ENCODE results near the gene DOK5. TPM values are rescaled to one million over a fixed set of nuclear protein-coding genes. Genes with fewer than 3 reads are reported as not detected.
"Not testable (repeated sequence)": the region's sequence is repeated elsewhere in the genome, so short reads cannot be mapped to it uniquely, and the experiment has no call there.

DOK5 gene
- polyA plus RNA-seq, 1 donor, result 3.0 TPM

DNA sequence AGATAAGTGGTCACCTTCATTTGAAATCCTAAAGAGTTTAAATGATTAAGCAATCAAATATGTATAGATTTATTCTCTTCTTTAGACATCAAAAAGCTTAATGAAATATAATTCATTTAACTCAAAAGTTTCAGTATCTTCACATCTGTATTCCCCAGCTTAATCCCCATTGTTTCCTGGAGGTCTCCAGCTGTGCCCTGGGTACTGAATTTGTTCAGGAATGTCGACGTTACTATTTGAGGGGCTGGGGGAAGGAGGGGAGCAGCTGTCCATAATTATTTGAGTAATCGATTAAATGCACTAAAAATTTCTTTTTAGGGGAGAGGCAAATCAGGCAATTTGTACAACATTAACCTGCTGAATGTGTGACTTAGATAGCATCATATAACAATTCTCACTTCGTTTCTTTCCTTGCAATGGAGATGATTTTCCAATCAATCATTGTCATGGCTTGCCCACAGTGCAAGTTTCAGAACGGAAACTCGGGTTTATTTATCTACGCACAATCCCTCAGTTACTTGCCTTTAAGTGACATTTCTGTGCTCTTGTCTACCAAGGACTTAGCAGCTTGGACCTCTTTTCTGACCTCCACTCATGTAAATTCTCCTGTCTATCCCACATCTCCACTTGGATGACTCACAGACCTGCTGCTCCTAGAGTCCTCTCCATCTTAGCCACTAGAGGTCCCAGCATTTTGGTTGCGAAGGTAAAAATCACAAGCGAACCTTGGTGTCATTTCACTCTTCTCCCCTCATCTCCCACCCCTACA lies 3.9 kb downstream of the DOK5 start:
- no peak for DNase-seq
- no peak overlapping the region for H3K4me3 ChIP-seq (ENCODE audit: low read length)

DNA sequence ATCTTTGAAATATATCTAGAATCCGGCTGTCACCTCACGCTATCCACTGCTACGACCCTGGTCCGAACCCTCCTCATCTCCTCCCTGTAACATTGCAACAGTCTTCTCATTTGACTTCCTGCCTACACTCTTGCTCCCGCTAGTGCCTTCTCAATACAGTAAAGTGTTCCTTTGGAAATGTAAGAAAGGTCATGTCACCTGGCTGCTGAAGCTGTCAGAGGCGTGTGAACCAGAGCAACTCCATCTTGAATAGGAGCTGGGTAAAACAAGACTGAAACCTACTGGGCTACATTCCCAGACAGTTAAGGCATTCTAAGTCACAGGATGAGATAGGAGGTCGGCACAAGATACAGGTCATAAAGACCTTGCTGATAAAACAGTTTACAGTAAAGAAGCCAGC lies 4.5 kb downstream of the DOK5 start:
- not testable (repeated sequence) for DNase-seq; H3K36me3 ChIP-seq (ENCODE audit: control insufficient read depth, insufficient read depth, low read length); H3K27ac ChIP-seq (ENCODE audit: low read length); H3K4me1 ChIP-seq (ENCODE audit: control insufficient read depth, insufficient read depth, low read length); H3K4me3 ChIP-seq (ENCODE audit: low read length); H3K9me3 ChIP-seq (ENCODE audit: control insufficient read depth, low read depth, low read length)
- WGBS (ENCODE audit: insufficient coverage, low lambda C conversion rate), result no CpG with 5 or more reads among the region's 7 CpGs
- H3K27me3 ChIP-seq (ENCODE audit: control insufficient read depth, insufficient read depth, low read length), result peaks cover 28% of the 10 kb centered on the region

More for the DNA sequence above, 3.9 kb downstream of the DOK5 start:
- no CpG with 5 or more reads among the region's 9 CpGs for WGBS (ENCODE audit: insufficient coverage, low lambda C conversion rate)
- Histone ChIP-seq H3K36me3 (ENCODE audit: control insufficient read depth, insufficient read depth, low read length) (no peaks in the 10 kb centered on the region), H3K9me3 (ENCODE audit: control insufficient read depth, low read depth, low read length) (no peaks in the 10 kb centered on the region), H3K27me3 (ENCODE audit: control insufficient read depth, insufficient read depth, low read length) (peaks cover 35% of the 10 kb centered on the region), H3K27ac (ENCODE audit: low read length) (no peak overlapping the region), H3K4me1 (ENCODE audit: control insufficient read depth, insufficient read depth, low read length) (no peaks in the 10 kb centered on the region)

DNA sequence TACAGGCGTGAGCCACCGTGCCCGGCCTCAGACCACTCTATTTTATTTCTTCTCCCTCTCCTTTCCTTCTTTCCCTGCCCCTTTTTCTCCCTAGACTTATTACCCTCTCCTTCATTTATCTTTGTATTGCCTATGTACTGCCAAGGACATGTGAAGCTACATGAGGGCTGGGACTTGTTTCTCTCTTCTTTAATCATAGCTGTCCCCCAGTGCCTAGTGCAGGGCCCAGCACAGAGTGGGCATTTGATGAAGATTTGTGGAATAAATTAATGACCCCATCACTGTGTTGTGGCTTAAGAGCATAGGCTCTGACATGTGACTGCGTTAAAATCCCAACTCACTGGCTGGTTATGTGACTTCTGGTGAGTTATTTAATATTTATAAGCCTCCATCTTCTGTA lies 6.0 kb downstream of the DOK5 start:
- peaks cover 18% of the 10 kb centered on the region for H3K27me3 ChIP-seq (ENCODE audit: control insufficient read depth, insufficient read depth, low read length)
- no peak overlapping the region for H3K4me3 ChIP-seq (ENCODE audit: low read length)
- WGBS (ENCODE audit: insufficient coverage, low lambda C conversion rate), result no CpG with 5 or more reads among the region's 4 CpGs
- H3K27ac ChIP-seq (ENCODE audit: low read length), result no peak overlapping the region
- H3K36me3 ChIP-seq (ENCODE audit: control insufficient read depth, insufficient read depth, low read length), result no peaks in the 10 kb centered on the region
- DNase-seq, result no peak
- H3K4me1 ChIP-seq (ENCODE audit: control insufficient read depth, insufficient read depth, low read length), result no peaks in the 10 kb centered on the region
- H3K9me3 ChIP-seq (ENCODE audit: control insufficient read depth, low read depth, low read length), result no peaks in the 10 kb centered on the region

DNA sequence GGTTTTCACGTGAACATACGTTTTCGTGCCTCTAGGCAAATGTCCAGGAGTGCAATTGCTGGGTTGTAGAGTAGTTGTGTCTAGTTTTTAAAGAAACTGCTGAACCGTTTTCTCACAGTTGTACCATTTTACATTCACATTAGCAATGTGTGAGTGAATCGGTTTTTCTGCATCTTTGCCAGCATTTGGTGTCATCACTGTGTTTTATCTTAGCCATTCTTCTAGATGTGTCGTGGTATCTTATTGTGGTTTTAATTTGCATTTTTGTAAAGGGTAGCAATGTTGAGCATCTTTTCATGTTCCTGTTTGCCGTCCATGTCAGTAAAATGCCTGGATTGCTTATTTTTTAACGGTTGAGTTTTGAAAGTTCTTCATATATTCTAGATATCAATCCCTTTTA lies 10.2 kb downstream of the DOK5 start:
- 96% methylated on average over 3 of the region's 8 CpGs for WGBS (ENCODE audit: insufficient coverage, low lambda C conversion rate)
- H3K4me3 ChIP-seq (ENCODE audit: low read length), result no peak overlapping the region

DNA sequence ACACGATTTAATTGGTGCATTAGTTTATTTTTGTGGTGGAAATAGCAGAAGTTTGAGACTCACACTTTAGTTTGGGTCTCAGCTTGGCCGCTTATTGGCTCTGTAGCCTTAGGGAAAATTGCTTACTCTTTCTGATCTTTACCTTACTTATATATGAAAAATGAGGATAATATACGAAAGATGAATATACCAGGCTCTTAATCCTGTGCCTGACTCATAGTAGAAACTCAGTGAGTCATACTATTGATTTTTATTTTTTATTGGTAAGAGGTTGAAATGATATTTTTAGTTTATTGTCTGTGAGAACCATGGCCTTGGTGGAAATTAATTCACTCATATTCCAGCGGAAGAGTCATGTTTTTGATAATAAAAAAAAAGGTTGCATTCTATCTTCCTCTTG lies 11.2 kb downstream of the DOK5 start:
- Histone ChIP-seq H3K4me3 (ENCODE audit: low read length) (no peak overlapping the region), H3K9me3 (ENCODE audit: control insufficient read depth, low read depth, low read length) (no peaks in the 10 kb centered on the region), H3K4me1 (ENCODE audit: control insufficient read depth, insufficient read depth, low read length) (no peaks in the 10 kb centered on the region), H3K36me3 (ENCODE audit: control insufficient read depth, insufficient read depth, low read length) (no peaks in the 10 kb centered on the region), H3K27ac (ENCODE audit: low read length) (no peak overlapping the region), H3K27me3 (ENCODE audit: control insufficient read depth, insufficient read depth, low read length) (no peaks in the 10 kb centered on the region)
- no peak for DNase-seq
- 95% methylated on average over 3 of the region's 4 CpGs for WGBS (ENCODE audit: insufficient coverage, low lambda C conversion rate)

More for the DNA sequence above, 10.2 kb downstream of the DOK5 start:
- no peaks in the 10 kb centered on the region for H3K4me1 ChIP-seq (ENCODE audit: control insufficient read depth, insufficient read depth, low read length)
- no peak overlapping the region for H3K27ac ChIP-seq (ENCODE audit: low read length)
- H3K9me3 ChIP-seq (ENCODE audit: control insufficient read depth, low read depth, low read length), result no peaks in the 10 kb centered on the region
- H3K27me3 ChIP-seq (ENCODE audit: control insufficient read depth, insufficient read depth, low read length), result no peaks in the 10 kb centered on the region
- H3K36me3 ChIP-seq (ENCODE audit: control insufficient read depth, insufficient read depth, low read length), result no peaks in the 10 kb centered on the region
- no peak for DNase-seq

DNA sequence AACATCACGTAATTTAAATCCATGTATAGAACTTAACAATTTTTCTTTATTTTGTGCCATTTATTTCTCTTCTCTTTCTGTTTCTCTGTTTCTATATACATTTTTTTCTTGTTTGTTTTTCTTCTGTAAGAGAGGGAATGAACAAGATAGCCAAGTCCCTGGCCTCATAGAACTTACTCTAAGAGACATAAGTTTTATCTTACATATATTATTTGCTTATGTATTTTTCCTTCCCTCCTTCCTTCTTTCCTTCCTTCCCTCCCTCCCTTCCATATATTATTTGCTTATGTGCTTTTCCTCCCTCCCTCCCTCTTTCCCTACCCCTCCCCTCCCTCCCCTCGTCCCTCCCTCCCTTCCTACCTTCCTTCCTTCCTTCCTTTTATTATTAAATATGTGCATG lies 13.0 kb downstream of the DOK5 start:
- no peak for DNase-seq
- Histone ChIP-seq H3K4me1 (ENCODE audit: control insufficient read depth, insufficient read depth, low read length) (no peaks in the 10 kb centered on the region), H3K4me3 (ENCODE audit: low read length) (no peak overlapping the region), H3K9me3 (ENCODE audit: control insufficient read depth, low read depth, low read length) (no peaks in the 10 kb centered on the region), H3K27ac (ENCODE audit: low read length) (no peak overlapping the region), H3K36me3 (ENCODE audit: control insufficient read depth, insufficient read depth, low read length) (no peaks in the 10 kb centered on the region), H3K27me3 (ENCODE audit: control insufficient read depth, insufficient read depth, low read length) (no peaks in the 10 kb centered on the region)
- WGBS (ENCODE audit: insufficient coverage, low lambda C conversion rate), result 74% methylated on average over 2 of the region's 2 CpGs

DNA sequence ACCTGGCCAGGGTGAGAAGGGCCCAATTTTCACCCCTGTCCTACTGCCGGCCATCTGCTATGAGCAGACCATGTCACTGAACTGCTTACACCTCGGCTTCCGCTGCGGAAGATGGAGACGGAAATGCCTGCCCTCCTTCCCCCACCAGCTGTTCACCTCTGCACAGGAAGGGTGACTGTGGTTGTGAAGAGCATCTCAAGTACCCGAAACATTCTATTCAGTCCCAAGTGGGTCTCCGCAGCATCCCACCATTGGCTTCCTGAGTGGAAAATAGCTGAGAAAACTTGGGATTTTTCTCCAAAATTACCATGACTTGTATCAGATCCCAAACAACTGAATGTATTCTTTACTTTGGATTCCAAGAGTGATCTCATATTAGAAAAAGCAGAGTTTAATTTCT lies 16.1 kb downstream of the DOK5 start:
- Histone ChIP-seq H3K9me3 (ENCODE audit: control insufficient read depth, low read depth, low read length) (no peaks in the 10 kb centered on the region), H3K27me3 (ENCODE audit: control insufficient read depth, insufficient read depth, low read length) (no peaks in the 10 kb centered on the region), H3K4me3 (ENCODE audit: low read length) (no peak overlapping the region), H3K4me1 (ENCODE audit: control insufficient read depth, insufficient read depth, low read length) (no peaks in the 10 kb centered on the region), H3K36me3 (ENCODE audit: control insufficient read depth, insufficient read depth, low read length) (no peaks in the 10 kb centered on the region), H3K27ac (ENCODE audit: low read length) (no peak overlapping the region)
- no peak for DNase-seq
- WGBS (ENCODE audit: insufficient coverage, low lambda C conversion rate), result 80% methylated on average over 1 of the region's 7 CpGs

DNA sequence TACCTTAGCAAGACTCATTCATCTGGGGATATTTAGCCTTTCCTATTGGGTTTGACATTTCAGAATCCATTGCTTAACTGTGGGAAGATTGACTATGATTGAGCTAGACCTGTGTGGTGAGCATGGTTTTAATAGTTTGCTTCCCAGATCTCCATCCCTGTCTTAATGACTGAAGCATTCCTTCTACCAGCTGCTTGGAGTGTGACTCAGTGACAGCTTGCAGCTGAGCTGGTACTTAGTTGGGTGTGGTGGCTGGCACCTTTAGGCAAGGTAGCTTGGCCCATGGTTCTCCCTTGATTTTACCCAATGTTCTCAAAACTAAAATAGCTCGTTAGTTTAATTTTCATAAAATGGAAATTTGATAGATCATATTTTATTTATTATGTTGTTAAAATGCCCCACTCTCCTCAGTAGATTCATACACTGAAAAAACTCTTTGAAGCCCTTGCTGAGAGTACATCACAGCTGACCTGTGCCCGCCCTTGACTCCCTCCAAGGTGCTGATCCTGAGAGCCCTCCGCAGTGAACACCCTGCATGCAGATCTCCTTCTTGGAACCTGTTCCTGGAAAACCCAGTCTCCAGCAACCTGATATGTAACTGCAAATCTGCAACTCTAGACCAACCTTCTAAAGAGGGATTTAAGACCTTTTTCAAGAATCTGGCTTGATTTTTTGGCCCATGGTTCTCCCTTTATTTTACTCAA lies 19.1 kb downstream of the DOK5 start:
- H3K9me3 ChIP-seq (ENCODE audit: control insufficient read depth, low read depth, low read length), result no peaks in the 10 kb centered on the region
- DNase-seq, result no peak
- H3K4me1 ChIP-seq (ENCODE audit: control insufficient read depth, insufficient read depth, low read length), result no peaks in the 10 kb centered on the region
- no peak overlapping the region for H3K27ac ChIP-seq (ENCODE audit: low read length)
- no peaks in the 10 kb centered on the region for H3K27me3 ChIP-seq (ENCODE audit: control insufficient read depth, insufficient read depth, low read length)
- WGBS (ENCODE audit: insufficient coverage, low lambda C conversion rate), result 40% methylated on average over 1 of the region's 3 CpGs
- no peak overlapping the region for H3K4me3 ChIP-seq (ENCODE audit: low read length)
- no peaks in the 10 kb centered on the region for H3K36me3 ChIP-seq (ENCODE audit: control insufficient read depth, insufficient read depth, low read length)

DNA sequence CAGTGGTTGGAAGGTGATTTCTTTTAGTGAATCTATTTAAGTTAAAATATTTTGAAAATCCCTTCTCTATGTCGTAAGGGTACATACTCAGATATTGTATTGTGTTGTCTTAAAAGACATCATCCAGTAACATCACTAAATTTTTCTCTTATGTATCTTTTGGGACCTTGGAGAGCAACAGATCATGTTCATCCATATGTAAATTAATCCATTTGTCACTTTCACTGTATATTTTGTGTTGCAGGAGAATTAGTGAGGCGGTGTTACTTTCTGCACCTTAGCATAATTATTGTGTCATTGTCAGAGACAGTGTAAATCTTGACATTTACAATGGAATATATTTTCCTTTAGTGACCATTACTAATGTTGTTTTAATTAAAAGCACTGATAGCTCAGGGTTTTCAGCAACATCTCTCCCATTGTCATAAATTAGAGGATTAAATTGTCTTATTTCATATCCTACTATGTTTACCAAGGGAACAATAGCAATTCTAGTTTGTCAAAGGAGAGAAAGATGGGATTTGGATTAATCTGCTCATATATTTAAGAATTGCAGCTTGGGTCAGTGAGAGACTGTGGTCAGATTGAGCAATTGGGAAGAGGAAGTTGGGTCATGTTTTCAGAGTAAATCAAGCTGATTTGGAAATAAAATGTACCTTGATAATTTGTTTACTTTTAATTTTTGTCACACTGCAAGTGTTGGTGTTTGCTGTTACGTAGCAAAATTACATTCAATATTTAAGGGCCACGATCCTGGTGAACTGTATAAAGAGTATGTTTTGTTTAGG lies 22.7 kb downstream of the DOK5 start:
- no peaks in the 10 kb centered on the region for H3K27me3 ChIP-seq (ENCODE audit: control insufficient read depth, insufficient read depth, low read length)
- 77% methylated on average over 3 of the region's 4 CpGs for WGBS (ENCODE audit: insufficient coverage, low lambda C conversion rate)

DNA sequence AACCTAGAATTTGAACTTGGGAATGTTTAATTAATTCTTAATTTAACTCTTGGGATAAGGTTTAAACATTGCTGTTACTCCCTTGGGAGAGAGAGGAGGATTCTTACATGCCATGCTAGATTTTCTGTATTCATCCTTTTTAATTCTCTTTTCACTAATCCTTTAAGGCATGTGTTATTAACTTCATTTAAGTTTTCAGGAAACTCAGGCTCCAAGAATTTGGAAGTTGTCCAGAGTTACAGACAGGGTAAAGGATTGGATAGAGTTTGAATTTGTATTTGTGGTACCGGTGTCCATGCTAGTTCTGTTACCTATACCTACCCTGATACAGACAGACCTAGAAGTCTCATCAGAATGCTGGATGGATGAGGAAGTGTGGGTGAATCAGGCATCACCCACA lies 23.7 kb downstream of the DOK5 start:
- H3K27me3 ChIP-seq (ENCODE audit: control insufficient read depth, insufficient read depth, low read length), result no peaks in the 10 kb centered on the region
- no peak overlapping the region for H3K4me3 ChIP-seq (ENCODE audit: low read length)
- no CpG with 5 or more reads among the region's 1 CpG for WGBS (ENCODE audit: insufficient coverage, low lambda C conversion rate)
- H3K9me3 ChIP-seq (ENCODE audit: control insufficient read depth, low read depth, low read length), result no peaks in the 10 kb centered on the region
- H3K27ac ChIP-seq (ENCODE audit: low read length), result no peak overlapping the region
- no peaks in the 10 kb centered on the region for H3K4me1 ChIP-seq (ENCODE audit: control insufficient read depth, insufficient read depth, low read length)
- no peaks in the 10 kb centered on the region for H3K36me3 ChIP-seq (ENCODE audit: control insufficient read depth, insufficient read depth, low read length)
- DNase-seq, result no peak

More for the DNA sequence above, 22.7 kb downstream of the DOK5 start:
- no peak for DNase-seq
- no peak overlapping the region for H3K4me3 ChIP-seq (ENCODE audit: low read length)
- H3K9me3 ChIP-seq (ENCODE audit: control insufficient read depth, low read depth, low read length), result no peaks in the 10 kb centered on the region
- H3K36me3 ChIP-seq (ENCODE audit: control insufficient read depth, insufficient read depth, low read length), result no peaks in the 10 kb centered on the region
- H3K27ac ChIP-seq (ENCODE audit: low read length), result no peak overlapping the region
- no peaks in the 10 kb centered on the region for H3K4me1 ChIP-seq (ENCODE audit: control insufficient read depth, insufficient read depth, low read length)
